IPS-11a (cell line): ENCODE data around the gene SPANXD.
"Not testable (repeated sequence)": the region's sequence is repeated elsewhere in the genome, so short reads cannot be mapped to it uniquely, and the experiment has no call there.

Experiments
- H3K4me3 ChIP-seq: one replicate; pipeline ENCODE4 v1.5.1; 2013; ENCODE audit warnings: low read depth, low read length, control low read depth

Gene SPANXD, protein sequence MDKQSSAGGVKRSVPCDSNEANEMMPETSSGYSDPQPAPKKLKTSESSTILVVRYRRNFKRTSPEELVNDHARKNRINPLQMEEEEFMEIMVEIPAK

DNA sequence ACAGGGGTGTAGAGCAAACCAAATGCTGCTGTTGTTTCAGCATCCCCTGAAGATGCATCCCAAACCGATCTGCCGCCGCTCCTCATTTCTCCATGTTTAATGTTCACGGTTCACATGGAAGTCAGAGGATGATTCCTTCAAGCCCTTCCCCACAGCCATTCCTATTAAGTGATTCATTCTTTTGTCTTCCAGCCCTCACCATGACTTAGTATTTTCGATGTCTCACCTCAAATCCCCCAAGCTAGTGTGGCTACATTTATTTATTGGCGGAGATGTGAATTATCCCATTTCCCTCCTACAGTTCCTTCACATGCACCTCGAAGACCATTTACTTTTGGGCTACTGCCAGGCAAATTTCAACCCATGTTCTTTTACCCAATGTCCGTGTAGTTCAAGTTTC is at the start of gene SPANXD:
Gene SPANXD (minus strand): TSS at position 101 of the 400 bp plus-strand sequence. CDS start 334 bp downstream, outside the sequence.
- not testable (repeated sequence) for H3K4me3 ChIP-seq

DNA sequence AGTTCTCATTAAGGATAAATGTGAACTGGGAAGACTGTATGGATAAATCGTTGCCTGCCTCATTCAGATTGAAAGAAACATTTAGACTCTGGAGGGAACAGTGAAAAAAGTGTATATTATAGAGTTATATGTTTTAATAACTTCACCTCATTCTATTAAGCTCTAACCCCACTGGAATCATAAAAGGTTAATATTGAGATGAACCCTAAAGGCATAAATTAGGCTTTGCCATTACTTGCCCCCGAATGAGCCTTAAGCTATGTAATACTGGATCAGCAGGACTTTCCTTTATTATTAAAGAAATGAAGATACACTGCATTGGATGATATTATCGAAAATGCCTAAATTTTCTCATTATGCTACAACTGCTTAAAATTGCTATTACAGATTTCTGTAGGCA is 44.1 kb upstream of the SPANXD start:
- no peak overlapping the region for H3K4me3 ChIP-seq

- no peak overlapping the region for H3K4me3 ChIP-seq
Observed at GRCh38 chrX:141736656-141737055, 38.1 kb upstream of the SPANXD start.

- H3K4me3 ChIP-seq, result no peak overlapping the region
Observed at GRCh38 chrX:141733371-141733770, 34.8 kb upstream of the SPANXD start.

DNA sequence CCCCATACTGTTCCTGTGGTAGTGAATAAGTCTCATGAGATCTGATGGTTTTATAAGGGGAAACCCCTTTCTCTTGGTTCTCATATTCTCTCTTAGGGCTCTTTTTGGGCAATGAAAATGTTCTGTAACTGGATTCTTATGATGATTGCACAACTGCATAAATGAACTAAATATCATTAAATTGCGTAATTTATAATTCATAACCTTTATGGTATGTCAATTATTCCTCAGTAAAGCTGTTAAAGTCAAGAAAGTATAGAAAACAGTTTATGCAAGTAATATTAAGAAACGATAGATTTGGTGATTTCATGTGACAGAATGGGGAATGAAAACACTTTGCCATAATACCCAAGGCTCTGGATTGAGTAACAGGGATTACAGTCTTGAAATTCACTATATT is 33.5 kb upstream of the SPANXD start:
- no peak overlapping the region for H3K4me3 ChIP-seq

- no peak overlapping the region for H3K4me3 ChIP-seq
Observed at GRCh38 chrX:141724186-141724585, 25.6 kb upstream of the SPANXD start.

GRCh38 chrX:141714680-141715079 is 16.1 kb upstream of the SPANXD start:
- H3K4me3 ChIP-seq, result no peak overlapping the region

GRCh38 chrX:141701072-141701471 is 2.5 kb upstream of the SPANXD start:
- H3K4me3 ChIP-seq, result no peak overlapping the region

DNA sequence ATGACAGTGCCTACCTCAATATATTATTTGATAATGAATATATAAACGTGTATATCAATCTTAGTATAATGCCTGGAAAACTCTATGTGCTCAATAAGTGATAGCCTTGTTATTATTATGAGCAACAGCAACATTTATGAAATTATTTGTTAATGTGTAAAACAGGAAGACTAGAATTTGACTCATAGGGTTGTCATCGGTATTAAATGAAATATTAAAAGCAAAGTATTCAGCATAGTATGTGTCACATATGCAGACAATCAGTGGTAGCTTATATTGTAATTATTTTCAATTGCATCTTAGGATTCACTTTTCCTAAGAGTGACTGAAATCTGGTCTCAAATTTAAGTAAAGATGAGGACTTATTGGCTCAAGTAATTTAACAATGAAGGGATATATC is 24.6 kb downstream of the SPANXD start:
- no peak overlapping the region for H3K4me3 ChIP-seq

DNA sequence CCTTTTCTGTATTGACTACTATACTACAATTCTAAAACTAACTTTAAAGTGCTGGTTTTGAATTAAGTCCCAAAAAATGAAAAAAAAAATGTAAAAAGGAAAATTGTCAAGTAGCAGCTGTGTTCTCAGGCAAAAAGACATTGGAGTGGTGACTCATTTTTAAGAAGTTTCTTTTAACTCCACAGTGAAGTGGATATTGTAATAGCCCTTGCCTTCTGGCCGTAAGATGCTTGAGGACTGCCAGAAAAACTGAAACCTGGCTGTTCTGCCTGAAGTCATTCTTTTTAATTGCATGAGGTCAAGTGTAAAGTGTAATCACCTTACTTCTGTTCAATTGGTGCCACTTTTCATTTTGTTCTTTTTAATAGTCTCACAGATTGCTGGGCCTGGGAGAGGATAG is 28.9 kb downstream of the SPANXD start:
- H3K4me3 ChIP-seq, result no peak overlapping the region

GRCh38 chrX:141668371-141668770 is 30.2 kb downstream of the SPANXD start:
- H3K4me3 ChIP-seq, result no peak overlapping the region

DNA sequence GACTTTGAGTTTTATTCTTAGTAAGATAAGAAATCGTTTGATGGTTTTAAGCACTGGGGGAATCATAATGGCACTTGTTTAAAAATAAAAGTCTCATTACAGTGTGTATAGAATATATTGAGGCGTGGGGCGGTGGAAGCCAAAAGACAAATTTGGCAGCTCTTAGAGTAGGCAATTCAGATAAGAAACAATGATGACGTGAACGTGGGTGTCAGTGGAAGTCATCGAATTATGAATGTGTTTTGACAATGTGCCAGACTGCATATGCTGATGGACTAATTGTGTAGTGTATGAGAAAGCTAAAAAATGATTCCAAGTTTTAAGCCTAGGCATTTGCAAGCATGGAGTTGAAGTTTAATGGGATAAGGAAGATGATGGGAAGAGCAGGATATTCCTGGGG is 35.8 kb downstream of the SPANXD start:
- no peak overlapping the region for H3K4me3 ChIP-seq

GRCh38 chrX:141652286-141652685 is 46.3 kb downstream of the SPANXD start:
- no peak overlapping the region for H3K4me3 ChIP-seq
